GM21717 (cell line): ENCODE data around the gene ZSCAN10.
"Not testable (repeated sequence)": the region's sequence is repeated elsewhere in the genome, so short reads cannot be mapped to it uniquely, and the experiment has no call there.

ENCODE experiments used
- ATAC-seq: cut with Tn5 transposase; IDR thresholded peaks from one replicate; pipeline ENCODE4 v1.9.1; 2021; ENCODE audit warnings: mild to moderate bottlenecking, moderate library complexity; ENCODE audit not compliant: unreplicated experiment

ZSCAN10 gene

DNA sequence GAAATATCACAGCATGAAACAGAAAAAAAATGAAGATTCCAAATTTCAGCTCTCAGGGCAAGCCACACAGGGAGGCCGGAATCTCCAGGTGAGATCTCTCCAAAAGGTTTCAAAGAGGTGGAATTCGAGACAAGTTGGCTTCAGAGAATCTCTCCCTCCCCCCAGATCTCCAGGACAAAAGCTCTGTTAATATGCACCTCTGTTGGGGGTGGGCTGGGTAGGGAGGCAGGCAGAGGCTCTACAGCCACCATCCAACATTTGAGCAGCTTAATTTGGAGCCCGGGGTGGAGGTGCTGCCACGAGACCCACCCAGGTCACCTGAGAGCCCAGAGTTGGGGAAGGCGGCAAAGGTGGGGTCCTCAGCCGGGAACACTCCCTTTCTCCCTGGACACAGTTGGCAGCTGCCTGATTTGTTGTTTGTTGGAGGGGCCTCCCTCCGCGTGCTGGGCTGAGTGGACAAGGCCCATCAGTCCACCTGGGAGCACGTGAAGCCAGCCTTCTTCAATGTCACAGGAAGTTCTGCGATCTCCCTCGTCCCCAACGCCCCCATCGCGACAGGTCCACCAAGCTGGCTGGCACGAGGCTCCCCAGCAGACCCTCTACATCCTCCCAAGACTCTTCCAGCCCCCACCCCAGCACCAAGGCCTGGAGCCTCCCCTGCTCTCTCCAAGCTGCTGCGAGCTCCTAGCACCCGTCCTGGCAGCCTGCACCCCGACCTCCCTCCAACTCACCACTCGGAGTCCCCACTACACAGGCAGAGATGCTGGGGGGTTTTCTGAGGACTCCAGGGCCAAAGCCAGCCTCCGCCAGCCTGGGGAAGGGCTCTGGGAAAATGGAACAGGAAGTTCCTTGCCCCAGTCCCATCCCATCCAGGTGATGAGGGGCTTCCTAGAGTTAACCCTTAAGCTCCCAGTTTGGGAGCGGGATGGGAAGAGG, at the start of gene ZSCAN10:
TSS of gene ZSCAN10 (minus strand) at position 836 of the 936 bp plus-strand sequence. CDS start 6,357 bp downstream, outside the sequence.
- ATAC-seq: no peak

DNA sequence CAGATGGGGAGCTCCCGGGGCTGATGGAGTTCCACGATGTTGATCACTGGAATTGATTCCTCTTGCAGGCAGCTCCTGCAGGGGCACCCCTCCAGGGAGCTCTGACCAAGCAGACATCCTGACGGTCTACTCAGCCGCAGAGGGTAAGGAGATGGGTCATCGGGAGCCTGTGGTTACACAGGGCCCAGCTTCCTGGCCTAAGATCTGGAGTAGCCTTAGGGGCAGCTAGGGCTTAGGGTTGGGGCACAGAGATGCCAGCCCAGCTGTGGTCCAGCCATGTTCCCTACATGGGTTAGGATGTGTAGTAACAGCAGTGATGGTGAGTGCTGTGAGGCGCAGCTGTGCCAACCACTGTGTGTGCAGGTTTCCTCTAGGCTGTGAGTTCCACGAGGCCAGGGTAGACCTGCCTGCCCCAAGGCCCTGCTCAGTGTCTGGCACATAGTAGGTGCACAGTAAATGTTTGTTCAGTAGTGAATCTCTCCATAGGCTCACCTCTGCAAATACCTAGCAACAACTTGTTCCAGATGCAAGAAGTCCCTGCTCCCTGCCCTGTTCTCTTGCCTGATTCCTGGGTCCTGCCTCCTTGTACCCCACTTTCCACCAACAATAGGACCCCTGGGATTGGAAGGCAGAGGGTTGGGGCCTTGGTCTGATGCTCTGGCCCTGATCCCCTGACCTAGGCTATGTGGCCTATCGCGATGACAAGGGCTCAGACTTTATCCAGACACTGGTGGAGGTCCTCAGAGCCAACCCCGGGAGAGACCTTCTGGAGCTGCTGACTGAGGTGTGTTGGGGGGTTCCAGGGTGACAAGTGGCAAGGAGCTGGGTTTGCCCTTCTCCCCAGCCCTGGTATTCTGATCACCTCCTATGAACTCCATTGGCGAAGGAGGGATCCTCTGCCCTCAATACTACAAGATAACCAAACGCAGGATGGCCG, 49.4 kb upstream of the ZSCAN10 start:
- ATAC-seq: no peak

GRCh38 chr16:3147757-3148104, 48.6 kb upstream of the ZSCAN10 start:
- ATAC-seq: no peak

DNA sequence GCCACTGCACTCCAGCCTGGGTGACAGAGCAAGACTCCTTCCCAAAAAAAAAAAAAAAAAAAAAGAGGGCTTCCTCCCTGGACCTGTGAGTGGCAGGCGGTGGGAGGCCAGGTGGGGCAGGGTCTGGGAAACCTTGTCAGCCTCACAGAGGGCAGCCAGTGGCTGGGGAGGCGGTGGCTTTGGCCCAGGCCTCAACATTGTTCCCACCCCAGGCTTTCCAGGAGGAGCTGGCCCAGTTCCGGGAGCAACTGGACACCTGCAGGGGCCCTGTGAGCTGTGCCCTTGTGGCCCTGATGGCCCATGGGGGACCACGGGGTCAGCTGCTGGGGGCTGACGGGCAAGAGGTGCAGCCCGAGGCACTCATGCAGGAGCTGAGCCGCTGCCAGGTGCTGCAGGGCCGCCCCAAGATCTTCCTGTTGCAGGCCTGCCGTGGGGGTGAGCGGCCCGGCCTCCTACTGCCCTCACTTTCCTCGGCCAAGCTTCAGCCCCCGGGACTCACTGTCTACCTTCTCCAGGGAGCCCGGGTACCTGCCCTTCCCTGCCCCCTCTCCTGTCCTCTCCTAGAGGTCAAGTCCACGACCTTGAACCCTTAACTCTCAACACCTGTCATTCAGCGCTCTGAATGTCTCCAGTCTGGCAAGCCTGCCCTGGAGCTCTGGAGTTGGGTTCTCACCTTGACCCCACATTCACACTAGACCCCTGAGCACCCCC, 48.1 kb upstream of the ZSCAN10 start:
- no peak for ATAC-seq

- no peak for ATAC-seq
Observed at GRCh38 chr16:3145660-3146059, 46.6 kb upstream of the ZSCAN10 start.

DNA sequence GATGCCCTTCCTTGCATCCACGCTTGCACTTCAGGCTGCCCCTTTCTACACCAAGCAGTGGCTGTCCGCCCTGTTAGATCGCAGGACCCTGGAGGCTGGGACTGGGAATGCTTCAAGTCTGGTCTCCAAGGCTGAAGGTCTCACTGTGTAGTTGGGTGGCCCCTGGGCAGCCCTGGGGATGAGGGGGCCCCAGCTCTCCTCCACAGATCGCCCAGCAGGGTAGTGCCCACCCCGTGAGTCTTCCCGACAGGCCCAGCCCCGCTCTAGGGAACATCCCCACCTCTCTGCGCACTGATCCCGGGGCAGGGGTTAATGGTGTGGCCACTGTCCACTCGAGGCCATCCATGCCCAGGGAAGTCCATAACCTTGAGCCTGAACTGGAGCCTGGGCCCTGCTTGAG, 46.1 kb upstream of the ZSCAN10 start:
- no peak for ATAC-seq

- no peak for ATAC-seq
Observed at GRCh38 chr16:3144321-3144983, 45.4 kb upstream of the ZSCAN10 start.

DNA sequence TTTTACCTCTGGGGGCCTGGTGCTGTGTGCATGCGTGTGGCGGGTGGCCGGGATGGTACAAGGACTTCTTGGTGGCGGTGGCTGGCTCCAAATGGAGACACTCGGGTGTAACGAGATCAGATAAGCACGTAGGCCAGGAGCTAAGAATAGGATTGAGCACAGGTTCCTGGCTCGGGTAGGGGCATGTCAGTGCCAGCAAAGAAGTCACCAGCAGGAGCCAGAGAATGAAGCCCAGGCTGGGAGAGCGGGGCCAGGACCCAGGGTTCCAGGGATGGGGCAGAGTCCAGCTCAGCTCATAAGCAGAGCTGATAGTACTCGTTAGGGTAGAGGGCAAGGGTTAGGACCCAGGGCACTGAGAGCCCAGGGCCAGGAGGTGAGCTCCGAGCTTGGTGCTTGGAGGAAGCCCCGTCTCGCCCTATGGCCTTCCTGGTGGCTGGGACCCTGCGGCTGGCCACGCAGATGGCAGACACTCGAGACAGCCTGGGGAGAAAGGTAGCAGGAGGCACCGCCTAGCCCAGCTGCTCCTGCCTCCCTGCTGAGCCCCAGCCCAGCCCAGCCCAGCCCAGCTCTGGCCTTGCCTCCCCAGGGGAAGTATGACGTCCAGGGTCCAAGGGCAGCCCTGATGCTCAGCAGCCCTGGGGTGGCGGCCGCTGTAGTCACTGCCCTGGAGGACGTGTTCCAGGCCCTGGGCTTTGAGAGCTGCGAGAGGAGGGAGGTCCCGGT, 44.7 kb upstream of the ZSCAN10 start:
- no peak for ATAC-seq

- no peak for ATAC-seq
Observed at GRCh38 chr16:3143189-3143588, 44.1 kb upstream of the ZSCAN10 start.

- no peak for ATAC-seq
Observed at GRCh38 chr16:3142770-3143169, 43.7 kb upstream of the ZSCAN10 start.

DNA sequence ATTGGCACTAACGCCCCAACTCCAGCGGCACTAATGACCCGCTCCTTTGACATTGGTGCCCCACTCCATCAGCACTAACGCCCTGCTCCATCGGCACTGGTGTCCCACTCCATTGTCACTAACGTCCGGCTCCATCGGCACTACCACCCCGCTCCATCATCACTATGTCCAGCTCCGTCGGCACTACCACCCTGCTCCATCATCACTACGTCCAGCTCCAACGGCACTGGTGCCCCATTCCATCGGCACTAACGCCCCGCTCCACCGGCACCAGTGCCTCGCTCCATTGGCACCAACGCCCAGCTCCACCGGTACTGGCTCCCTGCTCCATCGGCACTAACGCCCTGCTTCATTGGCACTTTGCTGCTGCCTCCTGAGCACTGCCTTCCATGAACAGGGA, 43.2 kb upstream of the ZSCAN10 start:
- ATAC-seq: no peak

DNA sequence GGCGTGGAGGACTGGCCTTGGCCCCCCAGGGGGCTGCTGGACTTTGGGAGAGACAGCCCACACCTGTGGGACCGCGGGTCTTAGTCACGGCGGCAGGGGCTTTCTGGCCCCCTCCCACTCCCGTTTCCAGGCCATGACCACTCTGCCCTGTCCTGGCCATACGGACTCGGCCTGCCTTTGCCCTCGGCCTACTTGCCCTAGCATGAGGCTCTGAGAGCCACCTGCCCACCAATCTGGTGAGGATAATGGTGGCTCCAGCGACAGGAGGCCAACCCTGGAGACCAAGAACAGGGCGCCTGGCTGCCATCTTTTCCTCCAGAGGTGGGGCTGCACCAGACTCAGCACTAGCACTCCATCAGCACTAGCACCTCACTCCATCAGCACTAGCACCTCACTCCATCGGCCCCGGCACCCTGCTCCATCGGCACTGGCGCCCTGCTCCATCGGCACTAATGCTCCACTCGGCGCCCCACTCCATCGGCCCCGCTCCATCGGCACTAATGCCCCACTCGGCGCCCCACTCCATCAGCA, 42.8 kb upstream of the ZSCAN10 start:
- ATAC-seq: no peak

DNA sequence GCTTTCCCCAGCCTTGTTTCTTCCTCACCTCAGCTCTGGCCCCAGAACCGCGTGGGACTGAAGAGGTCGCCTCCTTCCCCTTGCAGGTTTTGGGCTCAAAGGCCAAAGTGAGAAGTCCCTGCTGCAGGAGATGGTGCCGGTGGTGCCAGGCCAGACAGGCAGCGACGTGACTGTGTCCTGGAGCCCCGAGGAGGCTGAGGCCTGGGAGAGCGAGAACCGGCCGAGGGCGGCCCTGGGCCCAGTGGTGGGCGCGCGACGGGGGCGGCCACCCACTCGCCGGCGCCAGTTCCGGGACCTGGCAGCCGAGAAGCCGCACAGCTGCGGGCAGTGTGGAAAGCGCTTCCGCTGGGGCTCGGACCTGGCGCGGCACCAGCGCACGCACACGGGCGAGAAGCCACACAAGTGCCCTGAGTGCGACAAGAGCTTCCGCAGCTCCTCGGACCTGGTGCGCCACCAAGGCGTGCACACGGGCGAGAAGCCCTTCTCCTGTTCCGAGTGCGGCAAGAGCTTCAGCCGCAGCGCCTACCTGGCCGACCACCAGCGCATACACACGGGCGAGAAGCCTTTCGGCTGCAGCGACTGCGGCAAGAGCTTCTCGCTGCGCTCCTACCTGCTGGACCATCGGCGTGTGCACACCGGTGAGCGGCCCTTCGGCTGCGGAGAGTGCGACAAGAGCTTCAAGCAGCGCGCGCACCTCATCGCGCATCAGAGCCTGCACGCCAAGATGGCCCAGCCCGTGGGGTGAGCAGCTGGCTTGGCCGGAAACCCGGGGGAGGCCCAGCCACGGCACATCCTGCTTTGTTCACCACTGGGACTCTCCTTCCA, 41.7 kb upstream of the ZSCAN10 start:
- no peak for ATAC-seq

DNA sequence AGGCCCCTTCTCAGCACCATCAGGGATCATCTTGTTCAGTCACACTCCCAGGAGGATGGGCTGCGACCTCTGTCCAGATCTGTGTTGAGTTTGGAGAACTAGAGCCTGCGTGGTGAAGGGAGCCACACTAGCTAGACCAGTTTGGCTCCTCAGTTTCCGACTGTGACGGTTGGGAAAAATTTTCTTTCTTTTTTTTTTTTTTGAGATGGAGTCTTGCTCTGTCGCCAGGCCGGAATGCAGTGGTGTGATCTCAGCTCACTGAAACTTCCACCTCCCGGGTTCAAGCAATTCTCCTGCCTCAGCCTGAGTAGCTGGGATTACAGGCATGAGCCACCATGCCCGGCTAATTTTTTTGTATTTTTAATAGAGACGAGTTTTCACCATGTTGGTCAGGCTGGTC, 40.5 kb upstream of the ZSCAN10 start:
- ATAC-seq: not testable (repeated sequence)

DNA sequence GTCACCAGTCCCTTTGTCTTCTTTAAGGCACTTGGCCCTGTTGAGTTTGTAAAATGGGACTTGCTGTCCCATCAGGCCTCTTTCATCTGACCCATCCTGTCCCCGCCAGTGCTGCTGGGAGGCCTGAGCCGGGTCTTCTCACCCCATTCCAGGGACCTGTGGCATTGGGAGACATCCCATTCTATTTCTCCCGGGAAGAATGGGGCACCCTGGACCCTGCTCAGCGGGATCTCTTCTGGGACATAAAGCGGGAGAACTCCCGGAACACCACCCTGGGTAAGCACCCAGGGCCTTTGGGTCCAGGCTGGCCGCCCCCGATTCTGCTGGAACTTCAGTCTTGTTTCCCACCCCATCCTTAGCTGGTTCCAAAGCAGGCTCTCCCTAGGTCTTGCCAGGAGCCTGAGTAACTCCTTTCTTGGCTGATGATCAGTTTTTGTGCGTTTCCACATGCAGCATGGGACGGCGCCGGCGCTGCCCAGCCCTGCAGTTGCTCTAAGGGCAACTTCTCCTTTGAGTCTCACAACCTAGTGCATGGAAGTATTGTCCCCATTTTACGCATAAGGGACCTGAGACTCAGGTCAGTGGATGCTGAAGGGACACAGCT, 39.8 kb upstream of the ZSCAN10 start:
- no peak for ATAC-seq

DNA sequence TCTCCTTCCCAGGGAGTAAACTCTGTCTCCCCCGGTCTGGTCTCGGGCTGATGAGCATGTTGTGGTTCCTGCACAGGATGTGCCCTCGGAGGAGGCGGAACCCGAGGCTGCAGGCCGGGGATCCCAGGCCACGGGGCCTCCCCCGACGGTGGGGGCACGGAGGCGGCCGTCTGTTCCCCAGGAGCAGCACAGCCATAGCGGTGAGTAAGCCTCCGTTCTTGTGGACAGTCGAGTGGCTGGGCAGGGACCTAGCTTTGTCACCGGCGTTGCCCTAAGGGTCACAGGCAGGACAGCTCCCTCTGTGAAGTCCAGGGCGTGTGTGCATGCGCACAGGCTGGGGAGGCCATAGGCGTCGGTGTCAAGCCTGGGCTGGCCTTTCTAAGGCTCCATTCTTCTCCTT, 39.2 kb upstream of the ZSCAN10 start:
- no peak for ATAC-seq

GRCh38 chr16:3137267-3137666, 38.2 kb upstream of the ZSCAN10 start:
- no peak for ATAC-seq

GRCh38 chr16:3135126-3135715, 36.1 kb upstream of the ZSCAN10 start:
- no peak for ATAC-seq
